GM12865 (cell line): ENCODE results near the gene RSL1D1.

ENCODE experiments used
- DNase-seq: peaks from one replicate; pipeline ENCODE4 v3.0.0; 2010; ENCODE audit warnings: low read depth
- H3K4me3 ChIP-seq: 2 replicates; pipeline ENCODE4 v1.5.1; 2011; ENCODE audit warnings: mild to moderate bottlenecking, low read depth, low read length, control low read depth
- TF ChIP-seq, protein P1 (sequence below): IDR thresholded peaks from 2 replicates; pipeline ENCODE4 v1.5.1; 2011; ENCODE audit warnings: low read length, control low read depth, low read depth, inconsistent platforms; ENCODE audit not compliant: insufficient read depth; ENCODE audit errors: missing control alignments

Gene RSL1D1

GRCh38 chr16:11851294-11852091 lies at the start of gene RSL1D1:
RSL1D1 (minus strand) TSS chr16:11851542; CDS start chr16:11851512, 30 bp downstream.
- DNase-seq = peak; percentile 97
- peak within 1 kb of the TSS; percentile 93 for H3K4me3 ChIP-seq
- TF ChIP-seq, protein P1, sequence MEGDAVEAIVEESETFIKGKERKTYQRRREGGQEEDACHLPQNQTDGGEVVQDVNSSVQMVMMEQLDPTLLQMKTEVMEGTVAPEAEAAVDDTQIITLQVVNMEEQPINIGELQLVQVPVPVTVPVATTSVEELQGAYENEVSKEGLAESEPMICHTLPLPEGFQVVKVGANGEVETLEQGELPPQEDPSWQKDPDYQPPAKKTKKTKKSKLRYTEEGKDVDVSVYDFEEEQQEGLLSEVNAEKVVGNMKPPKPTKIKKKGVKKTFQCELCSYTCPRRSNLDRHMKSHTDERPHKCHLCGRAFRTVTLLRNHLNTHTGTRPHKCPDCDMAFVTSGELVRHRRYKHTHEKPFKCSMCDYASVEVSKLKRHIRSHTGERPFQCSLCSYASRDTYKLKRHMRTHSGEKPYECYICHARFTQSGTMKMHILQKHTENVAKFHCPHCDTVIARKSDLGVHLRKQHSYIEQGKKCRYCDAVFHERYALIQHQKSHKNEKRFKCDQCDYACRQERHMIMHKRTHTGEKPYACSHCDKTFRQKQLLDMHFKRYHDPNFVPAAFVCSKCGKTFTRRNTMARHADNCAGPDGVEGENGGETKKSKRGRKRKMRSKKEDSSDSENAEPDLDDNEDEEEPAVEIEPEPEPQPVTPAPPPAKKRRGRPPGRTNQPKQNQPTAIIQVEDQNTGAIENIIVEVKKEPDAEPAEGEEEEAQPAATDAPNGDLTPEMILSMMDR = no peak

GRCh38 chr16:11901091-11901490 lies 49.7 kb upstream of the RSL1D1 start:
- H3K4me3 ChIP-seq = no peak overlapping the region
- TF ChIP-seq, protein P1 = no peak
- no peak for DNase-seq

GRCh38 chr16:11896486-11897176 lies 45.3 kb upstream of the RSL1D1 start:
- H3K4me3 ChIP-seq = no peak overlapping the region
- TF ChIP-seq, protein P1 = no peak
- DNase-seq = no peak

DNA sequence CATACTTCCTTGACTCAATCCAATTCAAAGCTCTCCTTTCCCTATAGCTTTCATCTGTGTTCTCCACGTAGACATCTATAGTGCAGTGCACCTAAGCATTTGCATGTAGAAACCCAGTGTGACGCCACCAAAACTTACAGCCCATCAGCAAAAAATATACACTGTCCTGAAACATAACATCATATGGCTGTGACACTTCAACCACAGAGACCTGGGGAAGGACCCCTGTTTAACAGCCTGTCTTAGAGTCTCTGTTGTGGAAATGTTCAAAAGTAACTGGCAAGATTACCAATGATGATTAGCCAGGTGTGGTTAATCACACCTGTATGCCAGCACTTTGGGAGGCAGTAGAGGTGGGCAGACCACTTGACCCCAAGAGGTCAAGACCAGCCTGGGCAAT lies 42.2 kb upstream of the RSL1D1 start:
- TF ChIP-seq, protein P1 = no peak
- no peak for DNase-seq
- no peak overlapping the region for H3K4me3 ChIP-seq

DNA sequence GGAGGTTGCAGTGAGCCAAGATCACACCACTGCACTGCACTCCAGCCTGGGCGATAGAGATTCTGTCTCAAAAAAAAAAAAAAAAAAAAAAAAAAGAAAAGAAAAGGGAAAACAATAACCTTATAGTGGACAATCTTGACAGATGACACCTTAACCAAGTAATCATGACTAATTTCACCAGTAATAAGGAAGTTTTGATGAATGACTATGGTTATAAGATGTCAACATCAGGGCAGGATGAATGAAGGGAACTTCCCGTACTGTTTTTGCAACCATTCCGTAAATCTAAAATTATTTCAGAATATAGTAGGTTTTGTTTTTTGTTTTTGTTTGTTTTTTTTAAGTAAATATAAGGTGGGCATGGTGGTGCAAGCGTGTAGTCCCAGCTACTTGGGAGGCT lies 41.4 kb upstream of the RSL1D1 start:
- TF ChIP-seq, protein P1 = no peak

GRCh38 chr16:11890231-11890965 lies 39.1 kb upstream of the RSL1D1 start:
- TF ChIP-seq, protein P1 = no peak
- H3K4me3 ChIP-seq = no peak overlapping the region
- no peak for DNase-seq

More for the DNA sequence above, 41.4 kb upstream of the RSL1D1 start:
- H3K4me3 ChIP-seq = no peak overlapping the region
- no peak for DNase-seq
